Activated CD4-positive, alpha-beta memory T cell treated with anti-CD3 and anti-CD28 coated beads for 36 hours (primary cell): Measurements from ENCODE around the gene COPG1. TPM values are rescaled to one million over a fixed set of nuclear protein-coding genes. Genes with fewer than 3 reads are reported as not detected.

Experiments used
- CTCF ChIA-PET: fragments of 350-600 bp; sonication (Branson Sonifier 250); formaldehyde crosslinking; loops from one replicate; lab custom pipeline; 2021; ENCODE audit warnings: antibody characterized with exemption, inconsistent platforms; lab: Charles Lee
- POLR2A ChIA-PET: fragments of 350-600 bp; sonication (Branson Sonifier 250); formaldehyde crosslinking; loops from one replicate; lab custom pipeline; 2021; ENCODE audit warnings: antibody characterized with exemption; lab: Charles Lee
- DNase-seq: peaks from one replicate; pipeline ENCODE4 v3.0.0-alpha.2; 2020
- H3K27ac Mint-ChIP-seq: one replicate; pipeline ENCODE4 v1.8.0; 2021; ENCODE audit warnings: mixed read lengths
- H3K27me3 Mint-ChIP-seq: one replicate; pipeline ENCODE4 v1.8.0; 2021; ENCODE audit warnings: mixed read lengths
- H3K36me3 Mint-ChIP-seq: one replicate; pipeline ENCODE4 v1.8.0; 2021; ENCODE audit warnings: mixed read lengths
- H3K4me1 Mint-ChIP-seq: one replicate; pipeline ENCODE4 v1.8.0; 2021; ENCODE audit warnings: low read depth, mixed read lengths
- H3K4me3 Mint-ChIP-seq: one replicate; pipeline ENCODE4 v1.8.0; 2021; ENCODE audit warnings: mild to moderate bottlenecking, mixed read lengths
- H3K9me3 Mint-ChIP-seq: one replicate; pipeline ENCODE4 v1.8.0; 2021; ENCODE audit warnings: mixed read lengths
- intact Hi-C: fragments of 100-400 bp; cut with micrococcal nuclease; formaldehyde crosslinking; loops from one replicate; pipeline ENCODE4 v1.15.1; 2023
- total RNA-seq, 2 experiments: library from RNA; stranded (reverse); gene quantifications; one replicate each; pipeline ENCODE4 v1.2.3, GENCODE V29; 2021

The COPG1 gene
- total RNA-seq, 2 experiments from 2014 or later, result 154 to 162 TPM

GRCh38 chr3:129281726-129282125 lies 32.3 kb downstream of the COPG1 start:
- Mint-ChIP-seq H3K27me3 (no peaks in the 10 kb centered on the region), H3K36me3 (peaks cover 30% of the 10 kb centered on the region), H3K4me3 (no peak overlapping the region), H3K9me3 (no peaks in the 10 kb centered on the region), H3K27ac (peak overlapping the region; percentile 79), H3K4me1 (peaks cover 50% of the 10 kb centered on the region)
- ChIA-PET POLR2A (no interaction called here), CTCF (no interaction called here)
- no peak for DNase-seq
- intact Hi-C loops, result loop anchor here (1.0 to 2.0 kb wide), 2 partner anchors 33 to 35 kb away; partner anchors contain the start of gene COPG1

DNA sequence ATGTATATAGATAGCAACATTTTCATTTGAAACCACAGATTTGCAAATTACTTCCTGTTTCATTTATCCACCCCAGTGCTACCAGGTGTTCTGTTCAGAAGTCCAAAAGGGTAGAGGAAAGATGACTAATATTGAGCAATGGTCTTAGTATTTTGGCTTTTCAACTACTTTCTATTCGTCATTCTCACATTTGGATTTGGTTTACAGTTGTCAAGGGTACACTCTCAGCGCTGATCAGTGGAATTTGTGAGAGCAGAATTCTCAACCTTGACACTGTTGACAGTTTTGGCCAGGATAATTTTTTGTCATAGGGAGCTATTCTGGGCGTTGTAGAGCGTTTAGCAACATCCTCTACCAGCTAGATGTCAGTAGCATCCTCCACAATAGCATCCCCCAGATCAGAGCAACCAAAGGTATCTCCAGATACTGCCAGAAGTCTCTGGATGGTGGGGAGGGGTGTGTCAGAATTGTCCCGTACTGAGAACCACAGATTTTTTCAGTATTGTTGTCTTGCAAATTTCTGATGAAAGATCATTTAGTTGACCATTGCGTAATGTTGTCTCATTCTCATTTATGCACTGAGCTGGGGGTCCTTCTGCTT lies 33.4 kb downstream of the COPG1 start:
- ChIA-PET POLR2A (interaction anchor here (0.6 to 3.0 kb wide), 5 partner anchors 33 to 568 kb away, joined by 3 to 26 read pairs (median 4); partner anchors contain the start of gene COPG1), CTCF (interaction anchor here (0.8 to 2.1 kb wide), 5 partner anchors 11 to 313 kb away, joined by 3 to 16 read pairs (median 4); a partner anchor contains a TSS)
- DNase-seq, result peak; percentile 35
- Mint-ChIP-seq H3K36me3 (peaks cover 28% of the 10 kb centered on the region), H3K4me1 (peaks cover 43% of the 10 kb centered on the region), H3K27me3 (no peaks in the 10 kb centered on the region), H3K4me3 (peak overlapping the region; percentile 24), H3K27ac (peak overlapping the region; percentile 82), H3K9me3 (no peaks in the 10 kb centered on the region)
- intact Hi-C loops, result loop anchor here (1.0 to 2.0 kb wide), 2 partner anchors 33 to 34 kb away; partner anchors contain the start of gene COPG1

DNA sequence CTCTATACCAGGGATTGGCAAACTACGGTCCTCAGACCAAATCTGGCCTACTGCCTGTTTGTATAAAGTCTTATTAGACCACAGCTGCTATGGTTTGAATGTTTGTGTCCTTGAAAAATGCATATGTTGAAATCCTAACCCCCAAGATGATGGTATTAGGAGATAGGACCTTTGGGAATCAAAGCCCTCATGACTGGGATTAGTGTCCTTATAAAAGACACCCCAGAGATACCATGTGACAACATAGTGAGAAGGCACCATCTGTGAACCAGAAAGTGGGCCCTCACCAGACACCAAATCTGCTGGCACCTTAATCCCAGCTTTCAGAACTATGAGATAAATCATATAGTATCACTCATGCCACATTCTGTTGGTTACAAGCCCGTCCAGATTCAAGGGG lies 36.7 kb downstream of the COPG1 start:
- intact Hi-C loops, result no loop called here
- ChIA-PET CTCF (no interaction called here), POLR2A (no interaction called here)
- H3K4me1 Mint-ChIP-seq, result peaks cover 26% of the 10 kb centered on the region
- no peaks in the 10 kb centered on the region for H3K9me3 Mint-ChIP-seq
- H3K27me3 Mint-ChIP-seq, result no peaks in the 10 kb centered on the region
- no peak overlapping the region for H3K4me3 Mint-ChIP-seq
- no peak overlapping the region for H3K27ac Mint-ChIP-seq
- no peak for DNase-seq
- peaks cover 17% of the 10 kb centered on the region for H3K36me3 Mint-ChIP-seq

DNA sequence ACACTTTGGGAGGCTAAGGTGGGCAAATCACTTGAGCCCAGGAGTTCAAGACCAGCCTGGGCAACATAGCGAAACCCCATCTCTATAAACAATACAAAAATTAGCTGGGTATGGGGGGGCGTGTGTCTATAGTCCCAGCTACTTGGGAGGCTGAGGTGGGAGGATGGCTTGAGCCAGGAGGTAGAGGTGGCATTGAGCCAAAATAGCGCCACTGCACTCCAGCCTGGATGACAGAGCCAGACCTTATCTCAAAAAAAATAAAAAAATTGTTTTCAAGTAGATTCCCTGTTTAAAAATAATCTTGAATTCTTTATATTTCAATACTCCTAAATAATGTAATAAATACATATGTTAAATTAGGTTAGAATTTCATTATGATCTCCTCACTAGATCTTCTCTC lies 39.0 kb downstream of the COPG1 start:
- no peaks in the 10 kb centered on the region for H3K9me3 Mint-ChIP-seq
- POLR2A ChIA-PET, result no interaction called here
- no peak for DNase-seq

GRCh38 chr3:129289201-129289921 lies 40.0 kb downstream of the COPG1 start:
- H3K36me3 Mint-ChIP-seq, result peaks cover 22% of the 10 kb centered on the region
- no peak overlapping the region for H3K4me3 Mint-ChIP-seq
- intact Hi-C loops, result no loop called here
- no peak for DNase-seq
- POLR2A ChIA-PET, result interaction anchor here (0.6 kb wide), 1 partner anchor 603 kb away, joined by 3 read pairs; no protein-coding TSS in a partner anchor
- H3K27ac Mint-ChIP-seq, result no peak overlapping the region
- CTCF ChIA-PET, result interaction anchor here (0.6 to 0.7 kb wide), 2 partner anchors 94 to 586 kb away, joined by 3 read pairs; no protein-coding TSS in a partner anchor
- no peaks in the 10 kb centered on the region for H3K27me3 Mint-ChIP-seq
- no peaks in the 10 kb centered on the region for H3K9me3 Mint-ChIP-seq
- no peaks in the 10 kb centered on the region for H3K4me1 Mint-ChIP-seq

More for the DNA sequence above, 39.0 kb downstream of the COPG1 start:
- H3K36me3 Mint-ChIP-seq, result peaks cover 21% of the 10 kb centered on the region
- no peak overlapping the region for H3K4me3 Mint-ChIP-seq
- H3K4me1 Mint-ChIP-seq, result peaks cover 3% of the 10 kb centered on the region
- intact Hi-C loops, result no loop called here
- H3K27ac Mint-ChIP-seq, result no peak overlapping the region
- no peaks in the 10 kb centered on the region for H3K27me3 Mint-ChIP-seq
- CTCF ChIA-PET, result interaction anchor here (0.7 to 1.4 kb wide), 2 partner anchors 29 to 95 kb away, joined by 3 to 4 read pairs; no protein-coding TSS in a partner anchor

DNA sequence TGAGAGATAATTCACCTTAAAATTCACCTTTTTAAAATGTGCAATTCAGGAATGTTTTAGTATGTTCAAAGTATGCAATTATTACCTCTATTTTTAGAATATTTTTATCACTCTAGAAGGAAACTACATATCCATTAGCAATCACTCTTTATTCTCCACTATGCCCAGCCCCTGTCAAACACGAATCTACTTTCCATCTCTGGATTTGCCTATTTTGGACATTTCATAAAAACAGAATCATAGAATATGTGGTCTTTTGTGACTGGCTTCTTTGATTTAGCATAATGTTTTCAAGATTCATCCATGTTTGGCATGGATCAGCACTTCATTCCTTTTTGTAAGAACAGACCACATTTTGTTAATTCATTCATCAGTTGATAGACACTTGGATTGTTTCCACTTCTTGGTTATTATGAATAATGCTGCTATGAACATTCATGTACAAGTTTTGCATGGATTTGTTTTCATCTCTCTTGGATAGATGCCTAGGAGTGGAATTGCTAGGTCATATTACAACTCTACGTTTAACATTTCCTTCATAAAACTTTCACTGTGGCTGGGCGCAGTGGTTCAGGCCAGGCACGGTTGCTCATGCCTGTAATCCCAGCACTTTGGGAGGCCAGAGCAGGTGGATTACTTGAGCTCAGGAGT lies 42.0 kb downstream of the COPG1 start:
- no peak overlapping the region for H3K4me3 Mint-ChIP-seq
- H3K36me3 Mint-ChIP-seq, result peaks cover 26% of the 10 kb centered on the region
- DNase-seq, result no peak
- no peaks in the 10 kb centered on the region for H3K4me1 Mint-ChIP-seq
- no peaks in the 10 kb centered on the region for H3K9me3 Mint-ChIP-seq
- no peaks in the 10 kb centered on the region for H3K27me3 Mint-ChIP-seq
- intact Hi-C loops, result no loop called here
- H3K27ac Mint-ChIP-seq, result no peak overlapping the region
- ChIA-PET POLR2A (no interaction called here), CTCF (no interaction called here)

- intact Hi-C loops, result no loop called here
- no peaks in the 10 kb centered on the region for H3K9me3 Mint-ChIP-seq
- no peak overlapping the region for H3K27ac Mint-ChIP-seq
- peaks cover 33% of the 10 kb centered on the region for H3K36me3 Mint-ChIP-seq
- H3K27me3 Mint-ChIP-seq, result no peaks in the 10 kb centered on the region
- no peak overlapping the region for H3K4me3 Mint-ChIP-seq
- DNase-seq, result no peak
- CTCF ChIA-PET, result no interaction called here
- H3K4me1 Mint-ChIP-seq, result no peaks in the 10 kb centered on the region
- POLR2A ChIA-PET, result interaction anchor here (0.8 kb wide), 1 partner anchor 495 kb away, joined by 3 read pairs; no protein-coding TSS in a partner anchor
Measured at GRCh38 chr3:129295286-129295685, 45.9 kb downstream of the COPG1 start.

GRCh38 chr3:129304146-129304961 lies 54.9 kb downstream of the COPG1 start:
- CTCF ChIA-PET, result interaction anchor here (2.0 kb wide), 1 partner anchor 12 kb away, joined by 7 read pairs; a partner anchor contains a TSS
- peaks cover 32% of the 10 kb centered on the region for H3K4me1 Mint-ChIP-seq
- H3K27ac Mint-ChIP-seq, result peak overlapping the region; percentile 41
- no peak for DNase-seq
- H3K9me3 Mint-ChIP-seq, result no peaks in the 10 kb centered on the region
- peaks cover 13% of the 10 kb centered on the region for H3K36me3 Mint-ChIP-seq
- no peaks in the 10 kb centered on the region for H3K27me3 Mint-ChIP-seq
- no peak overlapping the region for H3K4me3 Mint-ChIP-seq
- intact Hi-C loops, result no loop called here
- POLR2A ChIA-PET, result no interaction called here

DNA sequence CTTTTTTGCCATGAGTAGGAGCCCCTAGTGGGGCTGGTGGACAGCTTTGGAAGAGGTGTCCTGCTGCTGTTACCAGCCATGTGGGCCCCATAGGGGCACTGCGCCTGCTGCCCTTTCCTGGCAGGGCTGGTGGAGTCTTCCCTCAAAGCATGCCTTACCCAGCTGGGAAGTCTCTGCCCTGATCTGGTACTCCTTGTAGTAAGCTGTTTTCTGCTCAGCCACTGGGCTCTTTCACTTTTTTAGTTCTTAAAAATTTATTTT lies 55.5 kb downstream of the COPG1 start:
- intact Hi-C loops, result loop anchor here (5.0 kb wide), 1 partner anchor 123 kb away; the partner anchor contains the start of gene CNBP
- Mint-ChIP-seq H3K36me3 (peaks cover 13% of the 10 kb centered on the region), H3K4me3 (no peak overlapping the region), H3K9me3 (no peaks in the 10 kb centered on the region), H3K27me3 (no peaks in the 10 kb centered on the region), H3K27ac (peak overlapping the region; percentile 41), H3K4me1 (peaks cover 32% of the 10 kb centered on the region)
- no peak for DNase-seq
- CTCF ChIA-PET, result interaction anchor here (2.0 kb wide), 1 partner anchor 12 kb away, joined by 7 read pairs; a partner anchor contains a TSS
- POLR2A ChIA-PET, result no interaction called here

DNA sequence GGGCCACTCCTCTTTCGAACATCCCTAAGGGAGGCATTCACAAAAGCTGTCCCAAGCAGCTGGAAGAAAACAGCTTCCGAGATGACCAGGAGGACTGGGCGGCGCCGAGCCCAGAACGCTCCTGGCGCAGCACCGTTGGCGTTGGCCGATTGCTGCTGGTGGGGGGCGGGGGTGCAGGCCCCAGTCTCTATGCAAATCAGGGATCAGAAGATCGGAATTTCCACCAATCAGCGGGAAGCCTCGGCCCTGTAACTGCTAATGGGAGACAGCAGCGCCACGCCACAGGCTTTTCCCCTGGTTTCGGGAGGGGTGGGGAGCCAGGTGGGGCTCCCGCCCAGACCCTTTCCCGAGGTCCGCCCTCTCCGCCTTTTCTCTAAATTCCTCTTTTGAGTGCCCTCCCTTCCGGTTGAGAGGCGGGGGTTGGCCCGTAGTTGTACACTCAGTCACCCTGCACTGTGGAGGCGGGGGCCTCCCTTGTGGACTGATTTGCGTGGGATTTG lies 56.2 kb downstream of the COPG1 start:
- ChIA-PET CTCF (interaction anchor here (2.0 kb wide), 1 partner anchor 11 kb away, joined by 7 read pairs; a partner anchor contains a TSS), POLR2A (no interaction called here)
- Mint-ChIP-seq H3K27ac (peak overlapping the region; percentile 4), H3K27me3 (no peaks in the 10 kb centered on the region), H3K9me3 (no peaks in the 10 kb centered on the region), H3K36me3 (peaks cover 13% of the 10 kb centered on the region), H3K4me1 (peaks cover 32% of the 10 kb centered on the region), H3K4me3 (no peak overlapping the region)
- intact Hi-C loops, result loop anchor here (5.0 kb wide), 1 partner anchor 123 kb away; the partner anchor contains the start of gene CNBP
- peak; percentile 59 for DNase-seq

GRCh38 chr3:129308636-129309035 lies 59.2 kb downstream of the COPG1 start:
- no peak for DNase-seq
- intact Hi-C loops, result loop anchor here (5.0 kb wide), 1 partner anchor 126 kb away; the partner anchor contains the start of gene CNBP
- no peaks in the 10 kb centered on the region for H3K27me3 Mint-ChIP-seq

More at GRCh38 chr3:129308636-129309035, 59.2 kb downstream of the COPG1 start:
- Mint-ChIP-seq H3K27ac (no peak overlapping the region), H3K4me1 (peaks cover 47% of the 10 kb centered on the region), H3K36me3 (peaks cover 6% of the 10 kb centered on the region), H3K4me3 (no peak overlapping the region), H3K9me3 (no peaks in the 10 kb centered on the region)
- POLR2A ChIA-PET, result no interaction called here
- CTCF ChIA-PET, result interaction anchor here (0.6 to 2.8 kb wide), 2 partner anchors 8 to 94 kb away, joined by 3 to 11 read pairs; a partner anchor contains a TSS
